K562 (cell line): ENCODE measurements around the gene ATP5F1D. TPM values are rescaled to one million over a fixed set of nuclear protein-coding genes. Genes with fewer than 3 reads are reported as not detected.

Experiments
- ASH1L ChIP-seq: fragments of 450-650 bp; IDR thresholded peaks from 2 replicates; pipeline ENCODE4 v1.6.1; 2018; ENCODE audit warnings: borderline replicate concordance, mild to moderate bottlenecking, low read depth; ENCODE audit not compliant: partially characterized antibody
- ATF7 ChIP-seq: fragments of 450-650 bp; IDR thresholded peaks from 2 replicates; pipeline ENCODE4 v1.7.1; 2014; ENCODE audit warnings: mild to moderate bottlenecking, moderate library complexity
- E2F1 ChIP-seq: sonication (generic); formaldehyde crosslinking; IDR thresholded peaks from 2 replicates; pipeline ENCODE4 v1.8.1; 2023; ENCODE audit warnings: mild to moderate bottlenecking, missing genetic modification reagents, moderate library complexity
- ESRRB ChIP-seq: fragments of 250-450 bp; sonication (Bioruptor Pico); IDR thresholded peaks from 2 replicates; pipeline ENCODE4 v1.5.0; 2020; ENCODE audit warnings: mild to moderate bottlenecking, moderate library complexity, borderline replicate concordance
- HEY1 ChIP-seq: fragments of 250-450 bp; sonication (Bioruptor Pico); IDR thresholded peaks from 2 replicates; pipeline ENCODE4 v1.5.0; 2020; ENCODE audit warnings: mild to moderate bottlenecking, moderate library complexity, borderline replicate concordance
- KLF6 ChIP-seq: fragments of 250-450 bp; sonication (Bioruptor Pico); IDR thresholded peaks from 2 replicates; pipeline ENCODE4 v1.4.0; 2020; ENCODE audit warnings: mild to moderate bottlenecking, moderate library complexity, borderline replicate concordance
- MCM2 ChIP-seq: fragments of 450-650 bp; IDR thresholded peaks from 2 replicates; pipeline ENCODE4 v1.6.1; 2017; ENCODE audit warnings: low read depth, mild to moderate bottlenecking
- PTTG1 ChIP-seq: fragments of 450-650 bp; IDR thresholded peaks from 2 replicates; pipeline ENCODE4 v1.6.1; 2016; ENCODE audit warnings: low read depth, mild to moderate bottlenecking, missing genetic modification characterization, missing compliant biosample characterization
- RBFOX2 ChIP-seq: fragments of 200-400 bp; formaldehyde crosslinking; IDR thresholded peaks from 2 replicates; pipeline ENCODE4 v1.6.1; 2017; ENCODE audit warnings: low read depth, mild to moderate bottlenecking, low read length, moderate library complexity
- TFAM ChIP-seq: fragments of 250-450 bp; sonication (Bioruptor Pico); conservative IDR thresholded peaks from 2 replicates; pipeline ENCODE4 v1.5.0; 2021; ENCODE audit warnings: mild to moderate bottlenecking, moderate library complexity
- WHSC1 ChIP-seq: IDR thresholded peaks from one replicate; pipeline ENCODE4 v1.6.1; 2012; ENCODE audit warnings: low read length, control low read depth, inconsistent platforms
- ZC3H8 ChIP-seq: fragments of 450-650 bp; IDR thresholded peaks from 2 replicates; pipeline ENCODE4 v1.6.1; 2017
- ZNF217 ChIP-seq: sonication (generic); formaldehyde crosslinking; IDR thresholded peaks from 2 replicates; pipeline ENCODE4 v1.8.0; 2022; ENCODE audit warnings: mild to moderate bottlenecking, missing genetic modification reagents
- ZNF444 ChIP-seq: fragments of 250-450 bp; sonication (Bioruptor Pico); IDR thresholded peaks from 2 replicates; pipeline ENCODE4 v1.4.0; 2020; ENCODE audit warnings: mild to moderate bottlenecking, moderate library complexity
- ZNF785 ChIP-seq: fragments of 250-450 bp; sonication (Bioruptor Pico); IDR thresholded peaks from 2 replicates; pipeline ENCODE4 v1.4.0; 2020; ENCODE audit warnings: mild to moderate bottlenecking
- polyA plus RNA-seq, 8 experiments: library from polyadenylated mRNA; depleted of rRNA in 4 of 8; stranded (reverse) in 5 of 8; unstranded in 3 of 8; fragments of >200 nt; fragmentation: Nextera tagmentation in 2 of 8; fragmentation: Illumina TruSeq in 1 of 8; extraction: Ambion mirVana in 2 of 8; extraction: Trizol in 1 of 8; gene quantifications; 2 replicates each; pipeline versions ENCODE4 v1.2.1 to v1.2.3, GENCODE V29; 2011 to 2014; ENCODE audit warnings: inconsistent platforms in 1 of 8, missing spikeins in 1 of 8
- total RNA-seq, 7 experiments: library from RNA; depleted of rRNA in 6 of 7; stranded (reverse); fragments of >200 nt in 6 of 7; fragmentation: Illumina TruSeq in 2 of 7; extraction: Trizol in 2 of 7; gene quantifications; 2 replicates each; pipeline versions ENCODE4 v1.2.1 to v1.2.3, GENCODE V29; 2011 to 2021; ENCODE audit warnings: low replicate concordance in 1 of 7
- TF ChIP-seq, protein P1 (sequence below): fragments of 250-450 bp; sonication (Bioruptor Pico); IDR thresholded peaks from 2 replicates; pipeline ENCODE4 v1.8.0; 2021; ENCODE audit warnings: moderate library complexity, mild to moderate bottlenecking, inconsistent platforms
- TF ChIP-seq, protein P2 (sequence below): fragments of 450-650 bp; formaldehyde crosslinking; conservative IDR thresholded peaks from 2 replicates; pipeline ENCODE4 v1.4.0; 2022; ENCODE audit warnings: mild to moderate bottlenecking, missing genetic modification characterization
- TF ChIP-seq, protein P3 (sequence below): fragments of 200-400 bp; formaldehyde crosslinking; IDR thresholded peaks from 2 replicates; pipeline ENCODE4 v1.6.1; 2017; ENCODE audit warnings: mild to moderate bottlenecking, low read depth, low read length, moderate library complexity
- TF ChIP-seq, protein P4 (sequence below): fragments of 450-650 bp; formaldehyde crosslinking; IDR thresholded peaks from 2 replicates; pipeline ENCODE4 v1.4.0; 2020; ENCODE audit warnings: mild to moderate bottlenecking, moderate library complexity

ATP5F1D gene
- total and polyA plus RNA-seq, 9 of the 15 experiments (the other 6 are each of a cell fraction or from before 2014, with no cell fraction given): 3.9 to 409 (median 36.8) TPM

DNA sequence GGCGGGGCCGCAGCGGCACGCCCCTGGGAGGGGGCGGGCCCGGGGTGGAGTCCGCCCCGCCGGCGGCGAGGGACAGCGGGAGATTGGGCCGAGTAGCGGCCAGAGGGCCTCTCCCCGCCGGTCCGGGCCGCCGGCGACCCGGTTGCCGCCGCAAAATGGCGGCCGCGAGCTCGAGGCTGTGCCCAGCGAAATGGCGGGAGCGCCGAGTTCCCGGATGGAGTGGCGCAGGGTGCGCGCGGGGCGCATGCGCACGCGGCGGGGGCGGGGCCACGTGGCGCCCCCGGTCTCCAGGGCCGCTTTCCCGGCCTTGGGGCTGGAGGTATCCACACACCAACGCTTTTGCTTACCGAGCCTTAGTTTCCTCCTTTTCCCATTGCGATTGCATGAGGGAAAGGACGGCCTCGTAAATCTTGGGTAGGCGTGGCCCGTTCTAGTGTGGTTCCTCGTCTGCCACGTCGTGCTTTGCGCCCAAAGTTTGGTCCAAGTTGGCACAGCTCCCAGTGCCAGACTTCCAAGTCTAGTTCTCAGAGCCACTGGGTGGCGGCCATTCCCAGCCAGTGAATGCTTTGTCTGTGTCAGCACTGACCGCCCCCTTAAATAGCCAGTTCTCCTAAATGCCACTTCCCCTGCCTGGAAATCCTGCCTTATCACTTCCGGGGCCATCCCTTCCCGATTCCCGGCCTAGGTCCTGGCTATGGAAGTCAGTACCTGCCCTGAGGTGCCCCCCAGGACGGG, 28.1 kb downstream of the ATP5F1D start (continued):
- TF ChIP-seq, protein P1, sequence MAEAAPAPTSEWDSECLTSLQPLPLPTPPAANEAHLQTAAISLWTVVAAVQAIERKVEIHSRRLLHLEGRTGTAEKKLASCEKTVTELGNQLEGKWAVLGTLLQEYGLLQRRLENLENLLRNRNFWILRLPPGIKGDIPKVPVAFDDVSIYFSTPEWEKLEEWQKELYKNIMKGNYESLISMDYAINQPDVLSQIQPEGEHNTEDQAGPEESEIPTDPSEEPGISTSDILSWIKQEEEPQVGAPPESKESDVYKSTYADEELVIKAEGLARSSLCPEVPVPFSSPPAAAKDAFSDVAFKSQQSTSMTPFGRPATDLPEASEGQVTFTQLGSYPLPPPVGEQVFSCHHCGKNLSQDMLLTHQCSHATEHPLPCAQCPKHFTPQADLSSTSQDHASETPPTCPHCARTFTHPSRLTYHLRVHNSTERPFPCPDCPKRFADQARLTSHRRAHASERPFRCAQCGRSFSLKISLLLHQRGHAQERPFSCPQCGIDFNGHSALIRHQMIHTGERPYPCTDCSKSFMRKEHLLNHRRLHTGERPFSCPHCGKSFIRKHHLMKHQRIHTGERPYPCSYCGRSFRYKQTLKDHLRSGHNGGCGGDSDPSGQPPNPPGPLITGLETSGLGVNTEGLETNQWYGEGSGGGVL (CRISPR knock-in tag): no peak
- TF ChIP-seq, protein P2, sequence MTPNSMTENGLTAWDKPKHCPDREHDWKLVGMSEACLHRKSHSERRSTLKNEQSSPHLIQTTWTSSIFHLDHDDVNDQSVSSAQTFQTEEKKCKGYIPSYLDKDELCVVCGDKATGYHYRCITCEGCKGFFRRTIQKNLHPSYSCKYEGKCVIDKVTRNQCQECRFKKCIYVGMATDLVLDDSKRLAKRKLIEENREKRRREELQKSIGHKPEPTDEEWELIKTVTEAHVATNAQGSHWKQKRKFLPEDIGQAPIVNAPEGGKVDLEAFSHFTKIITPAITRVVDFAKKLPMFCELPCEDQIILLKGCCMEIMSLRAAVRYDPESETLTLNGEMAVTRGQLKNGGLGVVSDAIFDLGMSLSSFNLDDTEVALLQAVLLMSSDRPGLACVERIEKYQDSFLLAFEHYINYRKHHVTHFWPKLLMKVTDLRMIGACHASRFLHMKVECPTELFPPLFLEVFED (CRISPR knock-in tag): no peak
- TF ChIP-seq PTTG1 (no peak), ZC3H8 (no peak), MCM2 (no peak), ZNF217 (CRISPR knock-in tag) (no peak), ESRRB (CRISPR knock-in tag) (no peak; the same call in 1 of the 2 replicates), HEY1 (no peak), KLF6 (CRISPR knock-in tag) (no peak), ZNF444 (CRISPR knock-in tag) (no peak), ZNF785 (CRISPR knock-in tag) (no peak), TFAM (CRISPR knock-in tag) (no peak), WHSC1 (no peak), ASH1L (no peak), E2F1 (CRISPR knock-in tag) (0 out of 2 replicates have a peak, but pooled peaks have one; percentile 9), ATF7 (no peak), RBFOX2 (peak; percentile 100)
- TF ChIP-seq, protein P3, sequence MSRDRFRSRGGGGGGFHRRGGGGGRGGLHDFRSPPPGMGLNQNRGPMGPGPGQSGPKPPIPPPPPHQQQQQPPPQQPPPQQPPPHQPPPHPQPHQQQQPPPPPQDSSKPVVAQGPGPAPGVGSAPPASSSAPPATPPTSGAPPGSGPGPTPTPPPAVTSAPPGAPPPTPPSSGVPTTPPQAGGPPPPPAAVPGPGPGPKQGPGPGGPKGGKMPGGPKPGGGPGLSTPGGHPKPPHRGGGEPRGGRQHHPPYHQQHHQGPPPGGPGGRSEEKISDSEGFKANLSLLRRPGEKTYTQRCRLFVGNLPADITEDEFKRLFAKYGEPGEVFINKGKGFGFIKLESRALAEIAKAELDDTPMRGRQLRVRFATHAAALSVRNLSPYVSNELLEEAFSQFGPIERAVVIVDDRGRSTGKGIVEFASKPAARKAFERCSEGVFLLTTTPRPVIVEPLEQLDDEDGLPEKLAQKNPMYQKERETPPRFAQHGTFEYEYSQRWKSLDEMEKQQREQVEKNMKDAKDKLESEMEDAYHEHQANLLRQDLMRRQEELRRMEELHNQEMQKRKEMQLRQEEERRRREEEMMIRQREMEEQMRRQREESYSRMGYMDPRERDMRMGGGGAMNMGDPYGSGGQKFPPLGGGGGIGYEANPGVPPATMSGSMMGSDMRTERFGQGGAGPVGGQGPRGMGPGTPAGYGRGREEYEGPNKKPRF: no peak
- TF ChIP-seq, protein P4, sequence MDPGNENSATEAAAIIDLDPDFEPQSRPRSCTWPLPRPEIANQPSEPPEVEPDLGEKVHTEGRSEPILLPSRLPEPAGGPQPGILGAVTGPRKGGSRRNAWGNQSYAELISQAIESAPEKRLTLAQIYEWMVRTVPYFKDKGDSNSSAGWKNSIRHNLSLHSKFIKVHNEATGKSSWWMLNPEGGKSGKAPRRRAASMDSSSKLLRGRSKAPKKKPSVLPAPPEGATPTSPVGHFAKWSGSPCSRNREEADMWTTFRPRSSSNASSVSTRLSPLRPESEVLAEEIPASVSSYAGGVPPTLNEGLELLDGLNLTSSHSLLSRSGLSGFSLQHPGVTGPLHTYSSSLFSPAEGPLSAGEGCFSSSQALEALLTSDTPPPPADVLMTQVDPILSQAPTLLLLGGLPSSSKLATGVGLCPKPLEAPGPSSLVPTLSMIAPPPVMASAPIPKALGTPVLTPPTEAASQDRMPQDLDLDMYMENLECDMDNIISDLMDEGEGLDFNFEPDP: no peak
